Vagina (tissue), 2 donors: Measurements from ENCODE around the gene BIRC7.

Experiments
- POLR2A ChIP-seq, 2 donors: fragments of 450-650 bp; IDR thresholded peaks; one replicate each; pipeline ENCODE4 v1.6.1; 2017; ENCODE audit warnings: antibody characterized with exemption in 2 of 2, mild to moderate bottlenecking in 2 of 2, moderate library complexity in 2 of 2
- POLR2AphosphoS5 ChIP-seq, 2 donors: sonication (generic); formaldehyde crosslinking; IDR thresholded peaks; one replicate each; pipeline ENCODE4 v1.9.0; 2017; ENCODE audit warnings: antibody characterized with exemption in 2 of 2, mild to moderate bottlenecking in 2 of 2, low read depth in 1 of 2; ENCODE audit not compliant: insufficient read depth in 1 of 2
- TF ChIP-seq, protein P1 (sequence below), 3 experiments: fragments of 450-650 bp in 2 of 3; fragments of 200-600 bp in 1 of 3; sonication (generic) in 1 of 3; IDR thresholded peaks; one replicate each; pipeline ENCODE4 v1.5.1; 2017 to 2019; ENCODE audit warnings: antibody characterized with exemption in 3 of 3, mild to moderate bottlenecking in 2 of 3, moderate library complexity in 2 of 3

DNA sequence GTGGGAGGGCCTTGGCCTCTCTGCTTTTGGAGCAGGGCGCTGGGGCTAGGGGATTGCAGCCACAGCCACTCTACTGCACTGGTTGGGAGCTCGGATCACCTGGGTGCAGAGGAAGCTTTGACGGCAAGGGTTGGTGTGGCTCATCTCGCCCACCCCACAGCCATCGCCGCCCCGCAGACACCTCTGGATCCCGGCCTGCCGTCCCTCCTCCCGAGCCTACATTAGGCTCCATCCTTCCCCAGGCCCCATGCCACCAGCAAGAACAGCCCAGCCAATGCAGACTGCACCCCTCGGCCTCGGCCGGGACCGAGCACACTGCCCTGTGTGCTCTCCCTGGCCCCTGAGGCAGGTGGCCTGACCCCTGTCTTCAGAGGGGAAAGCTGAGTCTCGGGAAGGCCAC, 24.8 kb downstream of the BIRC7 start:
- TF ChIP-seq, protein P1, sequence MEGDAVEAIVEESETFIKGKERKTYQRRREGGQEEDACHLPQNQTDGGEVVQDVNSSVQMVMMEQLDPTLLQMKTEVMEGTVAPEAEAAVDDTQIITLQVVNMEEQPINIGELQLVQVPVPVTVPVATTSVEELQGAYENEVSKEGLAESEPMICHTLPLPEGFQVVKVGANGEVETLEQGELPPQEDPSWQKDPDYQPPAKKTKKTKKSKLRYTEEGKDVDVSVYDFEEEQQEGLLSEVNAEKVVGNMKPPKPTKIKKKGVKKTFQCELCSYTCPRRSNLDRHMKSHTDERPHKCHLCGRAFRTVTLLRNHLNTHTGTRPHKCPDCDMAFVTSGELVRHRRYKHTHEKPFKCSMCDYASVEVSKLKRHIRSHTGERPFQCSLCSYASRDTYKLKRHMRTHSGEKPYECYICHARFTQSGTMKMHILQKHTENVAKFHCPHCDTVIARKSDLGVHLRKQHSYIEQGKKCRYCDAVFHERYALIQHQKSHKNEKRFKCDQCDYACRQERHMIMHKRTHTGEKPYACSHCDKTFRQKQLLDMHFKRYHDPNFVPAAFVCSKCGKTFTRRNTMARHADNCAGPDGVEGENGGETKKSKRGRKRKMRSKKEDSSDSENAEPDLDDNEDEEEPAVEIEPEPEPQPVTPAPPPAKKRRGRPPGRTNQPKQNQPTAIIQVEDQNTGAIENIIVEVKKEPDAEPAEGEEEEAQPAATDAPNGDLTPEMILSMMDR (IDR thresholded peaks at IDR 0.05), result no peak
- TF ChIP-seq POLR2A (IDR thresholded peaks at IDR 0.05), result no peak
- no peak for TF ChIP-seq POLR2AphosphoS5 (IDR thresholded peaks at IDR 0.05; ENCODE audit: insufficient read depth in 1 of 2, low read depth in 1 of 2)
